Gastrocnemius medialis (tissue), 4 donors: ENCODE data around the gene NSMF. TPM values are rescaled to one million over a fixed set of nuclear protein-coding genes. Genes with fewer than 3 reads are reported as not detected.

ENCODE experiments used
- ATAC-seq, 2 donors: fragments of 150-250 bp; one replicate each; pipeline ENCODE4 v1.9.1; 2016
- DNase-seq, 2 donors: peaks; one replicate each; pipeline ENCODE4 v3.0.0-alpha.2; 2019
- H3K27ac ChIP-seq, 4 donors: fragments of 200-600 bp; sonication (generic); 1 replicate in 1 of 4; 2 replicates in 3 of 4; pipeline ENCODE4 v1.5.1; 2016 to 2018; ENCODE audit warnings: mild to moderate bottlenecking in 2 of 4, moderate library complexity in 1 of 4
- H3K27me3 ChIP-seq, 3 donors: fragments of 200-600 bp; sonication (generic) in 2 of 3; 1 replicate in 1 of 3; 2 replicates in 2 of 3; pipeline versions ENCODE4 v1.5.1 to v1.6.0; 2016 to 2019; ENCODE audit warnings: mild to moderate bottlenecking in 1 of 3, moderate library complexity in 1 of 3
- H3K36me3 ChIP-seq, 2 donors: fragments of 200-600 bp; sonication (generic) in 1 of 2; one replicate each; pipeline ENCODE4 v1.5.1; 2017 to 2018
- H3K4me1 ChIP-seq, 2 donors: fragments of 200-600 bp; sonication (generic) in 1 of 2; one replicate each; pipeline ENCODE4 v1.5.1; 2016 to 2017; ENCODE audit warnings: mild to moderate bottlenecking in 2 of 2
- H3K4me3 ChIP-seq, 4 donors: fragments of 200-600 bp; sonication (generic) in 3 of 4; 1 replicate in 1 of 4; 2 replicates in 3 of 4; pipeline ENCODE4 v1.5.1; 2016 to 2019; ENCODE audit warnings: mild to moderate bottlenecking in 2 of 4
- H3K9me3 ChIP-seq, 3 donors: fragments of 200-600 bp; sonication (generic) in 2 of 3; 1 replicate in 1 of 3; 2 replicates in 2 of 3; pipeline ENCODE4 v1.5.1; 2016 to 2019
- POLR2A ChIP-seq, 2 donors: fragments of 450-650 bp; IDR thresholded peaks; one replicate each; pipeline ENCODE4 v1.6.1; 2017; ENCODE audit warnings: antibody characterized with exemption in 2 of 2, mild to moderate bottlenecking in 2 of 2, moderate library complexity in 2 of 2
- in situ Hi-C, 4 donors: fragments of 200-750 bp; cut with MboI; loops; one replicate each; pipeline versions ENCODE4 v1.15.0 to v1.8.0; 2017; ENCODE audit warnings: low sequenced_read_pairs in 4 of 4
- intact Hi-C: fragments of 100-400 bp; cut with DNase I; formaldehyde crosslinking; loops from one replicate; pipeline ENCODE4 v1.15.1; 2023; ENCODE audit warnings: low total_unique reads
- total RNA-seq, 4 donors: library from RNA; depleted of rRNA; stranded (reverse); fragments of >200 nt; gene quantifications; one replicate each; pipeline versions ENCODE4 v1.1.0 to v1.2.3, GENCODE V29; 2016
- TF ChIP-seq, protein P1 (sequence below), 5 experiments: fragments of 450-650 bp in 3 of 5; fragments of 200-600 bp in 2 of 5; sonication (generic) in 2 of 5; IDR thresholded peaks in 4 of 5; conservative IDR thresholded peaks in 1 of 5; 1 replicate in 4 of 5; 2 replicates in 1 of 5; pipeline ENCODE4 v1.5.1; 2016 to 2019; ENCODE audit warnings: antibody characterized with exemption in 5 of 5, mild to moderate bottlenecking in 3 of 5, moderate library complexity in 3 of 5

Gene NSMF
- total RNA-seq, 4 donors from 2014 or later = 4.4 to 8.4 (median 7.1) TPM

- Histone ChIP-seq H3K4me1 (peaks cover 0 to 3% of the 10 kb centered on the region in 2 donors), H3K27me3 (no peaks in the 10 kb centered on the region), H3K4me3 (no peak overlapping the region), H3K36me3 (peaks cover 0 to 33% of the 10 kb centered on the region in 2 donors), H3K9me3 (peaks cover 0 to 9% (median 5%) of the 10 kb centered on the region in 3 donors), H3K27ac (no peak overlapping the region)
- no peak for DNase-seq
- in situ Hi-C loops = no loop called here
- intact Hi-C loops = no loop called here
- no peak for TF ChIP-seq POLR2A (IDR thresholded peaks at IDR 0.05)
- TF ChIP-seq, protein P1, sequence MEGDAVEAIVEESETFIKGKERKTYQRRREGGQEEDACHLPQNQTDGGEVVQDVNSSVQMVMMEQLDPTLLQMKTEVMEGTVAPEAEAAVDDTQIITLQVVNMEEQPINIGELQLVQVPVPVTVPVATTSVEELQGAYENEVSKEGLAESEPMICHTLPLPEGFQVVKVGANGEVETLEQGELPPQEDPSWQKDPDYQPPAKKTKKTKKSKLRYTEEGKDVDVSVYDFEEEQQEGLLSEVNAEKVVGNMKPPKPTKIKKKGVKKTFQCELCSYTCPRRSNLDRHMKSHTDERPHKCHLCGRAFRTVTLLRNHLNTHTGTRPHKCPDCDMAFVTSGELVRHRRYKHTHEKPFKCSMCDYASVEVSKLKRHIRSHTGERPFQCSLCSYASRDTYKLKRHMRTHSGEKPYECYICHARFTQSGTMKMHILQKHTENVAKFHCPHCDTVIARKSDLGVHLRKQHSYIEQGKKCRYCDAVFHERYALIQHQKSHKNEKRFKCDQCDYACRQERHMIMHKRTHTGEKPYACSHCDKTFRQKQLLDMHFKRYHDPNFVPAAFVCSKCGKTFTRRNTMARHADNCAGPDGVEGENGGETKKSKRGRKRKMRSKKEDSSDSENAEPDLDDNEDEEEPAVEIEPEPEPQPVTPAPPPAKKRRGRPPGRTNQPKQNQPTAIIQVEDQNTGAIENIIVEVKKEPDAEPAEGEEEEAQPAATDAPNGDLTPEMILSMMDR (IDR thresholded peaks at IDR 0.05 in 4 of 5, conservative IDR thresholded peaks at IDR 0.05 in 1 of 5) = no peak
- ATAC-seq = no peak
Observed at GRCh38 chr9:137479892-137480685, 21.0 kb upstream of the NSMF start.

GRCh38 chr9:137478962-137479861, 20.1 kb upstream of the NSMF start:
- ATAC-seq (no peak), DNase-seq (no peak)
- peaks cover 0 to 3% of the 10 kb centered on the region in 2 donors for H3K4me1 ChIP-seq
- H3K27ac ChIP-seq = no peak overlapping the region
- H3K27me3 ChIP-seq = no peaks in the 10 kb centered on the region
- intact Hi-C loops (no loop called here), in situ Hi-C loops (no loop called here)
- peaks cover 0 to 34% of the 10 kb centered on the region in 2 donors for H3K36me3 ChIP-seq
- TF ChIP-seq, protein P1 (IDR thresholded peaks at IDR 0.05 in 4 of 5, conservative IDR thresholded peaks at IDR 0.05 in 1 of 5) = no peak
- TF ChIP-seq POLR2A (IDR thresholded peaks at IDR 0.05) = no peak
- no peak overlapping the region for H3K4me3 ChIP-seq
- H3K9me3 ChIP-seq = peaks cover 0 to 10% (median 5%) of the 10 kb centered on the region in 3 donors

DNA sequence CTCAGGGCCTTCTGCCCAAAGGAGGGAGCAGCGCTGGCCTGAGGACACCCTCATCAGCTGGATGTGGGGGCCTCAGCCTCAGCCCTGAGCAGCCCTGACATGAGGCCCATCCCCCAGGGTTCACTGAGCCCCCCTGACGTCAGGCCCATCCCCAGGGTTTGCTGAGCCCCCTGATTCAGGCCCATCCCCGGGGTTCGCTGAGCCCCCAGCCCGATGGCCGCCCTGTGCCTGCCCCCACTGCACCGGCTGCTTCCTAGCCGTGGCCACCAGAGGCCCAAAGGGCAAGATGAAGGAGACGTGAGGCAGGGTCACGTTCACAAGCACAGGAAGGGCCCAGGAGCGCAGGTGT, 19.5 kb upstream of the NSMF start:
- no peak for TF ChIP-seq POLR2A (IDR thresholded peaks at IDR 0.05)
- TF ChIP-seq, protein P1 (IDR thresholded peaks at IDR 0.05 in 4 of 5, conservative IDR thresholded peaks at IDR 0.05 in 1 of 5) = no peak
- H3K9me3 ChIP-seq = peaks cover 0 to 10% (median 5%) of the 10 kb centered on the region in 3 donors
- no peak overlapping the region for H3K4me3 ChIP-seq
- peaks cover 0 to 34% of the 10 kb centered on the region in 2 donors for H3K36me3 ChIP-seq
- in situ Hi-C loops (no loop called here), intact Hi-C loops (no loop called here)
- H3K27me3 ChIP-seq = no peaks in the 10 kb centered on the region
- peaks cover 0 to 3% of the 10 kb centered on the region in 2 donors for H3K4me1 ChIP-seq
- DNase-seq = no peak
- no peak overlapping the region for H3K27ac ChIP-seq
- no peak for ATAC-seq

- TF ChIP-seq POLR2A (IDR thresholded peaks at IDR 0.05) = no peak
- TF ChIP-seq, protein P1 (IDR thresholded peaks at IDR 0.05 in 4 of 5, conservative IDR thresholded peaks at IDR 0.05 in 1 of 5) = no peak
- intact Hi-C loops = no loop called here
- DNase-seq = no peak
- in situ Hi-C loops = no loop called here
- no peak overlapping the region for H3K4me3 ChIP-seq
- H3K4me1 ChIP-seq = peaks cover 0 to 3% of the 10 kb centered on the region in 2 donors
- H3K27ac ChIP-seq = no peak overlapping the region
- no peak for ATAC-seq
- no peaks in the 10 kb centered on the region for H3K27me3 ChIP-seq
- peaks cover 0 to 10% (median 5%) of the 10 kb centered on the region in 3 donors for H3K9me3 ChIP-seq
- H3K36me3 ChIP-seq = peaks cover 0 to 34% of the 10 kb centered on the region in 2 donors
Observed at GRCh38 chr9:137477778-137478612, 18.9 kb upstream of the NSMF start.
